ENCODE results near the gene IVD.

IVD gene

DNA sequence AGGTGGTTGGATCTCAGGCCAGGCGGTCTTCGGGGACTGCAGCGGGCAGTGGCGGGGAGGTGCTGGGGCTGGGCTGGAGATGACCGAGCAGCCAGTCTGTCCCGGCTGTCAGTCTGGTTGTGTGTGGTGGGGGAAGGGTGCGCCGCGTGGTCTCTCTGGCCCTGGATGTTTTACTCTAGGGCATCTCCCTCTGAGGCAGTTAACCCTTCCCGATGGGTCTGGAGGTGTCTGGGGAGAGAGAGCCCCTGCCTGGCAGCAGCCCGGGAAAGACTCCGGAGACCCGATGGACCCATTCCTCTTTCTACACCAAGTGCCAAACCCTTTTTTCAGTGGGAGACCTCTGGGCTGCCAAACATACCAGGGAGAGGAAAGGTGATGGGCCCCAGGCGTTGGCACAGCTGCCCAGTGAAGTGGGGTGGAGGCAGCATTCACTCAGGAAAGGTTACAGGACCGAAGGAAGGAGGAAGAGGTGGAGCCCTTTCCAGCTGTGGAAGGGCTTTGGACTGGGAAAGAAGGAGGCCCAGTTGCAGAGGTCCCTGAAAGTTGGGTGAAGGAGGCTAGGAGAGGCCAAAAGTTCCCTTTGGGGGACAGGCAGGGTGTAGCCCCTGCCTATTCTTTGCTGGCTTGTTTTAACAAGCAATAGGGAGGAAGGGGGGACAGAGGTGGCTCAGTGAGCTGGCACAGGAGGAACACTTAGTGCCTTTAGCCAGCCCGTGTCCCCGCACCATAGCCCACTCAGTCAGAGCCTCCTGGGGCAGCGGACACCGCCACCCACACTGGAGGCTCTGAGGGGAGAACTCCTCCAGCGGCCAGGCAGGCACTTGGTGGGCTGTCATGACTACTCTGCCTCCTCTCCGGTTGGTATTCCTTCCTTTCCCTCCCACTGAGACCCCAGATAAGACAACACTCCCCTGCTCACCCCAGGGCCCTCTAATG is 32.4 kb downstream of the IVD start:
- Histone ChIP-seq H3K9ac (ENCODE audit: low read length in 5 of 5) (no peak overlapping the region), H3K9me3 (ENCODE audit: control insufficient read depth in 5 of 5, low read length in 5 of 5) (no peaks in the 10 kb centered on the region), H3K27me3 (ENCODE audit: control insufficient read depth in 5 of 5, insufficient read depth in 4 of 5, low read length in 5 of 5) (peaks cover 30 to 43% (median 35%) of the 10 kb centered on the region in 5 donors), H3K27ac (ENCODE audit: low read depth, low read length) (no peak overlapping the region), H3K4me1 (ENCODE audit: control insufficient read depth in 5 of 5, insufficient read depth in 5 of 5, low read length in 5 of 5) (peaks cover 7 to 43% (median 35%) of the 10 kb centered on the region in 5 donors), H3K36me3 (ENCODE audit: control insufficient read depth in 5 of 5, insufficient read depth in 5 of 5, low read length in 5 of 5) (no peaks in the 10 kb centered on the region), H3K4me3 (ENCODE audit: low read depth in 1 of 5, low read length in 5 of 5) (no peak overlapping the region)

DNA sequence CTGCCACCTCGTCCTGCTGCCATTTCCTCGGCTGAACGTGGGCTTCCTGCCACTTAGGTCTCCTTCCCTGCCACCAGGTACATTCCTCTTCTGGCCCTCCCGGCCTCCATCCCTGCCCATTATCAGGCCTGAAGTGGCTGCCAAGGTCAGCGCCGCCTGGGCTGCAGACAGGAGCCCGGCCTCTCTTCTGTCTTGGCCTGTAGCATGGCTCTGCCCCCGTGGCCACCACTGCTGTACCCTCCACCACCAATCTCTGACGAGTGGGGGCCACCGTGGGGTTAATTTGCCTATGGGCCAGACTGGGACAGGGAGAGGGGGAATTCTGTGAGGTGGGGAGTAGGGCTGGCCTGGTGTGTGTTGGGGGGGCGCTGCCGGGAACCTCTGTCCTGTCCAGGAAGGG is 33.1 kb downstream of the IVD start:
- H3K4me1 ChIP-seq (ENCODE audit: control insufficient read depth in 5 of 5, insufficient read depth in 5 of 5, low read length in 5 of 5), result peaks cover 10 to 50% (median 37%) of the 10 kb centered on the region in 5 donors
- no peak overlapping the region for H3K4me3 ChIP-seq (ENCODE audit: low read depth in 1 of 5, low read length in 5 of 5)
- H3K36me3 ChIP-seq (ENCODE audit: control insufficient read depth in 5 of 5, insufficient read depth in 5 of 5, low read length in 5 of 5), result no peaks in the 10 kb centered on the region
- peaks cover 30 to 43% (median 35%) of the 10 kb centered on the region in 5 donors for H3K27me3 ChIP-seq (ENCODE audit: control insufficient read depth in 5 of 5, insufficient read depth in 4 of 5, low read length in 5 of 5)
- no peaks in the 10 kb centered on the region for H3K9me3 ChIP-seq (ENCODE audit: control insufficient read depth in 5 of 5, low read length in 5 of 5)
- H3K27ac ChIP-seq (ENCODE audit: low read depth, low read length), result no peak overlapping the region
- H3K9ac ChIP-seq (ENCODE audit: low read length in 5 of 5), result no peak overlapping the region

DNA sequence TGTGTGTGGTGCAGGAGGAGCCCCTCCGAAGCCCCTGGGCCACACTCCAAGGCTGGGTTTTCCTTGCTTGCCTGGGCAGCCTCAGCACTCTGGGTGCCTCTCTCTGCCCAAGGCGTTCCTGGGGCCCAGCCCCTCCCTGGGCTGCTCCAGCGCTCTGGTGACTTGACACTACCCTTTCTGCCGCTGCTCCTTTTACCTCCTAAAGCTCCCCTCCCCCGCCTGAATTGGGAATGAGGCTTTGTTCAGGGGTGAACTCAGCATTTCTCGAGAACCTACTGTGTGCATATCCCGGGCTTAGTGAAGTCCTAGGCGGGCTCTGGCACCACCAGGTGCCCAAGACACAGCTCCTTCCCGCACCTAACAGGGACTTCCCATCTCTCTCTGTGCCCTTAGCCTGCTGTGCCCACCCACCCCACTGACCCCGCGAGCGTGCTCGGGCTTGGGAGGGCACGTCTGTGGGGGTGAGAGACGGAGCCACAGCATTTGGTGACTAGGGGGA is 33.9 kb downstream of the IVD start:
- Histone ChIP-seq H3K9ac (ENCODE audit: low read length in 5 of 5) (peak overlapping the region in 1 of 5 donors; percentile 56), H3K4me3 (ENCODE audit: low read depth in 1 of 5, low read length in 5 of 5) (peak overlapping the region; percentile 59 to 75 (median 67)), H3K27ac (ENCODE audit: low read depth, low read length) (no peak overlapping the region), H3K27me3 (ENCODE audit: control insufficient read depth in 5 of 5, insufficient read depth in 4 of 5, low read length in 5 of 5) (peaks cover 30 to 43% (median 35%) of the 10 kb centered on the region in 5 donors), H3K4me1 (ENCODE audit: control insufficient read depth in 5 of 5, insufficient read depth in 5 of 5, low read length in 5 of 5) (peaks cover 10 to 54% (median 37%) of the 10 kb centered on the region in 5 donors), H3K9me3 (ENCODE audit: control insufficient read depth in 5 of 5, low read length in 5 of 5) (no peaks in the 10 kb centered on the region), H3K36me3 (ENCODE audit: control insufficient read depth in 5 of 5, insufficient read depth in 5 of 5, low read length in 5 of 5) (no peaks in the 10 kb centered on the region)

DNA sequence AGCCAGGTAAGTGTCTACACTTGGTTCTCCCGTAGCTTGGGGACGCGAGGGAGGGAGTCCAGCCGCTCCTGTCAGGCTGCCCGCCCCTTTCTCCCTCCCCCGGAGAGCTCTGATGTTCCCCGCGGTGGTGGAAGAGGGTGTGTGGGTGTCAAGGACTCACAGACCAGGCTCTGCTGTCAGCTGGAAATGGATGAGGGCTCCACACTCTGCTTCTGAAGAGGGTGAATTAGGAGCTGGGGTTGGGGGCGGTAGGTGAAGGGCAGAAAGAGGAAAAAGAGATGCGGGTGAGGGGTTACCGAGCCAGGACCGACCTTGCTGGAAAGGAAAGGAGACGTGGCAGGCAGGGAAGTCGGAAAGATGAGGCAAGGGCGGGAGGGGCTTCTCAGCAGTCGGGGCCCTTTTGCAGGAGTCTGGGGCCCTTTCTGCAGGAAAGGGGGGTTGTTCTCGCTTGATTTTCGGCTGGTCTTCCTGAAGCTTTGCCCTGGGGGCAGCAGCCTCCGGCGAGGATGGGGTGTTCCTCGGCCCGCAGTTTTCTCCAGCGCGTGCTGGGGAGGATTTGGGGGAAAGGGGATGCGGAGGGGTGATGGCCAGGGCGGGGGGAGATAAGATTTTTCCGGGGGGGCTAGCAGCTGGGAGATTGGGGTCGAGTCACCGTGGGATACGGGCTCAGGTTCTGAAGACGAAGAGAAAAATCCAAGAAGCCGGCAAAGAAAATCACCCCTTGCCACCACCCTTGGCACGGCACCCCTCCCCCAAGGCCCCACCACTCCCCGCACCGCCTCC is 34.6 kb downstream of the IVD start:
- Histone ChIP-seq H3K9me3 (ENCODE audit: control insufficient read depth in 5 of 5, low read length in 5 of 5) (no peaks in the 10 kb centered on the region), H3K4me3 (ENCODE audit: low read depth in 1 of 5, low read length in 5 of 5) (peak overlapping the region; percentile 59 to 75 (median 67)), H3K9ac (ENCODE audit: low read length in 5 of 5) (peak overlapping the region in 3 of 5 donors; percentile 56 to 74 (median 64)), H3K4me1 (ENCODE audit: control insufficient read depth in 5 of 5, insufficient read depth in 5 of 5, low read length in 5 of 5) (peaks cover 10 to 59% (median 37%) of the 10 kb centered on the region in 5 donors), H3K36me3 (ENCODE audit: control insufficient read depth in 5 of 5, insufficient read depth in 5 of 5, low read length in 5 of 5) (no peaks in the 10 kb centered on the region), H3K27ac (ENCODE audit: low read depth, low read length) (no peak overlapping the region), H3K27me3 (ENCODE audit: control insufficient read depth in 5 of 5, insufficient read depth in 4 of 5, low read length in 5 of 5) (peaks cover 30 to 40% (median 35%) of the 10 kb centered on the region in 5 donors)

GRCh38 chr15:40440743-40441564 is 35.4 kb downstream of the IVD start, which contains the start of gene BAHD1:
Gene BAHD1 (plus strand): TSS chr15:40440953. CDS start chr15:40458465, 17,512 bp downstream.
- Histone ChIP-seq H3K9me3 (ENCODE audit: control insufficient read depth in 5 of 5, low read length in 5 of 5) (no peaks in the 10 kb centered on the region), H3K36me3 (ENCODE audit: control insufficient read depth in 5 of 5, insufficient read depth in 5 of 5, low read length in 5 of 5) (no peaks in the 10 kb centered on the region), H3K27me3 (ENCODE audit: control insufficient read depth in 5 of 5, insufficient read depth in 4 of 5, low read length in 5 of 5) (peaks cover 26 to 35% (median 27%) of the 10 kb centered on the region in 5 donors), H3K4me3 (ENCODE audit: low read depth in 1 of 5, low read length in 5 of 5) (peak within 1 kb of the TSS; percentile 59 to 77 (median 70)), H3K27ac (ENCODE audit: low read depth, low read length) (no peak within 1 kb of the TSS), H3K4me1 (ENCODE audit: control insufficient read depth in 5 of 5, insufficient read depth in 5 of 5, low read length in 5 of 5) (peaks cover 10 to 61% (median 33%) of the 10 kb centered on the region in 5 donors), H3K9ac (ENCODE audit: low read length in 5 of 5) (peak within 1 kb of the TSS in 4 of 5 donors; percentile 64 to 82 (median 68))

- Histone ChIP-seq H3K4me3 (ENCODE audit: low read depth in 1 of 5, low read length in 5 of 5) (peak overlapping the region in 4 of 5 donors; percentile 59 to 77 (median 69)), H3K27me3 (ENCODE audit: control insufficient read depth in 5 of 5, insufficient read depth in 4 of 5, low read length in 5 of 5) (peaks cover 17 to 26% (median 20%) of the 10 kb centered on the region in 5 donors), H3K27ac (ENCODE audit: low read depth, low read length) (no peak overlapping the region), H3K9ac (ENCODE audit: low read length in 5 of 5) (peak overlapping the region in 4 of 5 donors; percentile 45 to 82 (median 68)), H3K36me3 (ENCODE audit: control insufficient read depth in 5 of 5, insufficient read depth in 5 of 5, low read length in 5 of 5) (no peaks in the 10 kb centered on the region), H3K4me1 (ENCODE audit: control insufficient read depth in 5 of 5, insufficient read depth in 5 of 5, low read length in 5 of 5) (peaks cover 10 to 52% (median 24%) of the 10 kb centered on the region in 5 donors), H3K9me3 (ENCODE audit: control insufficient read depth in 5 of 5, low read length in 5 of 5) (no peaks in the 10 kb centered on the region)
Observed at GRCh38 chr15:40441565-40442531, 36.3 kb downstream of the IVD start.

DNA sequence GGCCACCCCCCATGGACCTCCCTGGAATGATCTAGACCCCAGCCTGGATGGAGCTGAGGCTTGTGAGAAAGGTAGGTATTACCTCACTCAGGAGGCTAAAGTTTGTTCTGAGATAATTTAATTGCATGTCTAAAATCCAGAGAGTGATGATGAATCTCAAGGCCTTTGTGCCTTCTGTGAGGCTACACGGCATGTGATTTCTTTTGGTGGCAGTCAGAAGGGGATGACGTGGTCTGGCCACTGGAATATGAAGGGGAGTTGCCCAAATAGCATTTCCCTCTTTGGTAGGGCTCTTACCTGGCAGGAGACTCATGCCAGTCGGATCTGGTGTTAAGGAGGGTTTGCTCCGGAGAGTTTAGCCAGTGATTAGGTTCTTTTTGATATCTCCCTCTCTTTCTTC is 37.7 kb downstream of the IVD start:
- Histone ChIP-seq H3K4me3 (ENCODE audit: low read depth in 1 of 5, low read length in 5 of 5) (no peak overlapping the region), H3K9ac (ENCODE audit: low read length in 5 of 5) (no peak overlapping the region), H3K36me3 (ENCODE audit: control insufficient read depth in 5 of 5, insufficient read depth in 5 of 5, low read length in 5 of 5) (no peaks in the 10 kb centered on the region), H3K27ac (ENCODE audit: low read depth, low read length) (no peak overlapping the region), H3K27me3 (ENCODE audit: control insufficient read depth in 5 of 5, insufficient read depth in 4 of 5, low read length in 5 of 5) (peaks cover 3 to 12% (median 7%) of the 10 kb centered on the region in 5 donors), H3K9me3 (ENCODE audit: control insufficient read depth in 5 of 5, low read length in 5 of 5) (no peaks in the 10 kb centered on the region), H3K4me1 (ENCODE audit: control insufficient read depth in 5 of 5, insufficient read depth in 5 of 5, low read length in 5 of 5) (peaks cover 10 to 48% (median 20%) of the 10 kb centered on the region in 5 donors)

DNA sequence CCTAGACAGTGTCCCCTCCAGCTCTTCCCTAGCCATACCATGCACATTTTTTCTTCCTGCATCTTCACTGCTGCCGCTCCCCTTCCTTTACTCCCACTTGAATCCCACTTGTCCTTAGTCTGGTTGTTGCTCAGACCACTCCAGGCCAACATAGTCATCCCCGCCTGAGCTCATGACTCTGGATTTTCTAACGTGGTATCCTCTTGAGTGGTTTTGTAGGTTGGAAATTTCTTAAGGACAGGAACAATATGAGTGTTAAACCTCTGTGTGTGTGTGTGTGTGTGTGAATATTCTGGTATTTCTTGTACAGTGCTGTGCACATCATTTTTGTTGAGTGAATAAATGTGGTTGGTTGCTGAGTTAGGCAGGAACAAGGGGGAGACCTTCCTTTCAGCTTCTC is 38.3 kb downstream of the IVD start:
- Histone ChIP-seq H3K4me3 (ENCODE audit: low read depth in 1 of 5, low read length in 5 of 5) (no peak overlapping the region), H3K9ac (ENCODE audit: low read length in 5 of 5) (no peak overlapping the region), H3K27ac (ENCODE audit: low read depth, low read length) (no peak overlapping the region), H3K4me1 (ENCODE audit: control insufficient read depth in 5 of 5, insufficient read depth in 5 of 5, low read length in 5 of 5) (peaks cover 10 to 48% (median 20%) of the 10 kb centered on the region in 5 donors), H3K27me3 (ENCODE audit: control insufficient read depth in 5 of 5, insufficient read depth in 4 of 5, low read length in 5 of 5) (peaks cover 1 to 7% (median 4%) of the 10 kb centered on the region in 5 donors), H3K36me3 (ENCODE audit: control insufficient read depth in 5 of 5, insufficient read depth in 5 of 5, low read length in 5 of 5) (no peaks in the 10 kb centered on the region), H3K9me3 (ENCODE audit: control insufficient read depth in 5 of 5, low read length in 5 of 5) (no peaks in the 10 kb centered on the region)

All from subcutaneous abdominal adipose tissue (tissue), 5 donors.